Measurements from ENCODE around the gene CORO2A. TPM values are rescaled to one million over a fixed set of nuclear protein-coding genes. Genes with fewer than 3 reads are reported as not detected.

Gene CORO2A
- total RNA-seq, 2 experiments from 2014 or later, result 6.8 to 8.5 TPM

- CTCF ChIA-PET, result interaction anchor here (1.3 to 1.8 kb wide), 2 partner anchors 73 to 111 kb away, joined by 3 to 7 read pairs; no protein-coding TSS in a partner anchor
- no peaks in the 10 kb centered on the region for H3K36me3 Mint-ChIP-seq (ENCODE audit: low read depth)
- Histone ChIP-seq H3K4me1 (ENCODE audit: insufficient read depth, low read length) (peaks cover 31% of the 10 kb centered on the region), H3K27me3 (ENCODE audit: control insufficient read depth in 1 of 2, insufficient read depth in 2 of 2, low read length in 2 of 2) (no peaks in the 10 kb centered on the region), H3K27ac (ENCODE audit: low read depth in 1 of 2, low read length in 2 of 2) (no peak overlapping the region), H3K9me3 (ENCODE audit: control insufficient read depth in 1 of 2, insufficient read depth in 1 of 2, low read length in 2 of 2) (no peaks in the 10 kb centered on the region), H3K4me3 (ENCODE audit: low read length) (peak overlapping the region; percentile 63), H3K36me3 (ENCODE audit: insufficient read depth, low read length) (no peaks in the 10 kb centered on the region)
- peak overlapping the region; percentile 76 for H3K27ac Mint-ChIP-seq
- intact Hi-C loops (cut with DNase I, micrococcal nuclease), result loop anchor here (2.0 to 5.0 kb wide), 5 partner anchors 66 to 134 kb away; partner anchors contain the start of genes NANS (in 1 of the 2) and TRIM14 (in 1 of the 2)
- POLR2A ChIA-PET, result interaction anchor here (1.5 to 3.8 kb wide), 5 partner anchors 65 to 135 kb away, joined by 6 to 57 read pairs (median 14); partner anchors contain the start of genes NANS, TBC1D2 and TRIM14
- TF ChIP-seq, protein P1, sequence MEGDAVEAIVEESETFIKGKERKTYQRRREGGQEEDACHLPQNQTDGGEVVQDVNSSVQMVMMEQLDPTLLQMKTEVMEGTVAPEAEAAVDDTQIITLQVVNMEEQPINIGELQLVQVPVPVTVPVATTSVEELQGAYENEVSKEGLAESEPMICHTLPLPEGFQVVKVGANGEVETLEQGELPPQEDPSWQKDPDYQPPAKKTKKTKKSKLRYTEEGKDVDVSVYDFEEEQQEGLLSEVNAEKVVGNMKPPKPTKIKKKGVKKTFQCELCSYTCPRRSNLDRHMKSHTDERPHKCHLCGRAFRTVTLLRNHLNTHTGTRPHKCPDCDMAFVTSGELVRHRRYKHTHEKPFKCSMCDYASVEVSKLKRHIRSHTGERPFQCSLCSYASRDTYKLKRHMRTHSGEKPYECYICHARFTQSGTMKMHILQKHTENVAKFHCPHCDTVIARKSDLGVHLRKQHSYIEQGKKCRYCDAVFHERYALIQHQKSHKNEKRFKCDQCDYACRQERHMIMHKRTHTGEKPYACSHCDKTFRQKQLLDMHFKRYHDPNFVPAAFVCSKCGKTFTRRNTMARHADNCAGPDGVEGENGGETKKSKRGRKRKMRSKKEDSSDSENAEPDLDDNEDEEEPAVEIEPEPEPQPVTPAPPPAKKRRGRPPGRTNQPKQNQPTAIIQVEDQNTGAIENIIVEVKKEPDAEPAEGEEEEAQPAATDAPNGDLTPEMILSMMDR (IDR thresholded peaks at IDR 0.05), result no peak
- H3K9me3 Mint-ChIP-seq, result no peaks in the 10 kb centered on the region
- ATAC-seq (ENCODE audit: poor library complexity), result no peak
- peaks cover 50% of the 10 kb centered on the region for H3K4me1 Mint-ChIP-seq (ENCODE audit: low read depth)
- DNase-seq, result no peak
- peak overlapping the region; percentile 89 for H3K4me3 Mint-ChIP-seq
- H3K27me3 Mint-ChIP-seq, result no peaks in the 10 kb centered on the region
Measured at GRCh38 chr9:98191181-98191608, 1.2 kb downstream of the CORO2A start.

GRCh38 chr9:98190757-98191105, 1.7 kb downstream of the CORO2A start:
- intact Hi-C loops (cut with DNase I, micrococcal nuclease), result loop anchor here (2.0 to 5.0 kb wide), 5 partner anchors 66 to 133 kb away; partner anchors contain the start of genes NANS (in 1 of the 2) and TRIM14 (in 1 of the 2)
- H3K4me3 ChIP-seq (ENCODE audit: low read length), result peak overlapping the region; percentile 63
- Mint-ChIP-seq H3K27me3 (no peaks in the 10 kb centered on the region), H3K36me3 (ENCODE audit: low read depth) (no peaks in the 10 kb centered on the region), H3K4me3 (peak overlapping the region; percentile 89), H3K9me3 (no peaks in the 10 kb centered on the region), H3K27ac (peak overlapping the region; percentile 76), H3K4me1 (ENCODE audit: low read depth) (peaks cover 55% of the 10 kb centered on the region)
- CTCF ChIA-PET, result interaction anchor here (1.3 to 1.8 kb wide), 2 partner anchors 73 to 111 kb away, joined by 3 to 7 read pairs; no protein-coding TSS in a partner anchor
- no peak overlapping the region for H3K27ac ChIP-seq (ENCODE audit: low read depth in 1 of 2, low read length in 2 of 2)
- H3K36me3 ChIP-seq (ENCODE audit: insufficient read depth, low read length), result no peaks in the 10 kb centered on the region
- no peak for DNase-seq
- no peaks in the 10 kb centered on the region for H3K27me3 ChIP-seq (ENCODE audit: control insufficient read depth in 1 of 2, insufficient read depth in 2 of 2, low read length in 2 of 2)
- ATAC-seq (ENCODE audit: poor library complexity), result no peak
- POLR2A ChIA-PET, result interaction anchor here (2.0 to 3.8 kb wide), 2 partner anchors 66 to 134 kb away, joined by 6 to 57 read pairs; partner anchors contain the start of genes NANS and TBC1D2
- TF ChIP-seq, protein P1 (IDR thresholded peaks at IDR 0.05), result no peak
- H3K4me1 ChIP-seq (ENCODE audit: insufficient read depth, low read length), result peaks cover 35% of the 10 kb centered on the region
- H3K9me3 ChIP-seq (ENCODE audit: control insufficient read depth in 1 of 2, insufficient read depth in 1 of 2, low read length in 2 of 2), result no peaks in the 10 kb centered on the region

DNA sequence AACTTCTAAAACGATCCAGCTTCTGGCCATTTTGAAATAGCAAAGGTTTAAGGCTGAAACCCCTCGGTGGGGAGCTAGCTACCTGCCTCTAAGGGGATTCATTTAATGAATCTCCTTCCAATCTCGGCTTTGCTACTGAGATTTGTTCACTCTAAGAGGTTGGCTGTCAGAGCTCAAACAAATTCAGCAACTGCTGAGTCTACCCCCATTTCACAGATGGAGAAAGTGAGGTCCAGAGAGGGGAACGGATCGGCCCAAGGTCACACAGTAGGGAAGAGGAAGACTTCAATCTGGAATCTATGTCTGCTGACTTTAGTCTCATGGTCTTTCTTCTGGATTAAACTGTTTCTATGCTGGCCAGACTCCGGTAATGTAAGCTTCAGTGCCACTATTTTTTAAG, 3.0 kb downstream of the CORO2A start:
- Histone ChIP-seq H3K27me3 (ENCODE audit: control insufficient read depth in 1 of 2, insufficient read depth in 2 of 2, low read length in 2 of 2) (no peaks in the 10 kb centered on the region), H3K9me3 (ENCODE audit: control insufficient read depth in 1 of 2, insufficient read depth in 1 of 2, low read length in 2 of 2) (no peaks in the 10 kb centered on the region), H3K4me1 (ENCODE audit: insufficient read depth, low read length) (peaks cover 43% of the 10 kb centered on the region), H3K27ac (ENCODE audit: low read depth in 1 of 2, low read length in 2 of 2) (no peak overlapping the region), H3K36me3 (ENCODE audit: insufficient read depth, low read length) (peaks cover 3% of the 10 kb centered on the region), H3K4me3 (ENCODE audit: low read length) (no peak overlapping the region)
- intact Hi-C loops (cut with DNase I, micrococcal nuclease), result no loop called here
- CTCF ChIA-PET, result no interaction called here
- Mint-ChIP-seq H3K27ac (peak overlapping the region; percentile 9), H3K4me3 (peak overlapping the region; percentile 43), H3K36me3 (ENCODE audit: low read depth) (no peaks in the 10 kb centered on the region), H3K27me3 (no peaks in the 10 kb centered on the region), H3K9me3 (no peaks in the 10 kb centered on the region), H3K4me1 (ENCODE audit: low read depth) (peaks cover 67% of the 10 kb centered on the region)
- TF ChIP-seq, protein P1 (IDR thresholded peaks at IDR 0.05), result no peak
- POLR2A ChIA-PET, result interaction anchor here (0.9 to 2.1 kb wide), 2 partner anchors 66 to 68 kb away, joined by 3 to 6 read pairs; partner anchors contain the start of gene TBC1D2
- DNase-seq (no peak), ATAC-seq (ENCODE audit: poor library complexity) (no peak)
